ENCODE data around the gene MRPL39.
"Not testable (repeated sequence)": the region's sequence is repeated elsewhere in the genome, so short reads cannot be mapped to it uniquely, and the experiment has no call there.

MRPL39 gene

DNA sequence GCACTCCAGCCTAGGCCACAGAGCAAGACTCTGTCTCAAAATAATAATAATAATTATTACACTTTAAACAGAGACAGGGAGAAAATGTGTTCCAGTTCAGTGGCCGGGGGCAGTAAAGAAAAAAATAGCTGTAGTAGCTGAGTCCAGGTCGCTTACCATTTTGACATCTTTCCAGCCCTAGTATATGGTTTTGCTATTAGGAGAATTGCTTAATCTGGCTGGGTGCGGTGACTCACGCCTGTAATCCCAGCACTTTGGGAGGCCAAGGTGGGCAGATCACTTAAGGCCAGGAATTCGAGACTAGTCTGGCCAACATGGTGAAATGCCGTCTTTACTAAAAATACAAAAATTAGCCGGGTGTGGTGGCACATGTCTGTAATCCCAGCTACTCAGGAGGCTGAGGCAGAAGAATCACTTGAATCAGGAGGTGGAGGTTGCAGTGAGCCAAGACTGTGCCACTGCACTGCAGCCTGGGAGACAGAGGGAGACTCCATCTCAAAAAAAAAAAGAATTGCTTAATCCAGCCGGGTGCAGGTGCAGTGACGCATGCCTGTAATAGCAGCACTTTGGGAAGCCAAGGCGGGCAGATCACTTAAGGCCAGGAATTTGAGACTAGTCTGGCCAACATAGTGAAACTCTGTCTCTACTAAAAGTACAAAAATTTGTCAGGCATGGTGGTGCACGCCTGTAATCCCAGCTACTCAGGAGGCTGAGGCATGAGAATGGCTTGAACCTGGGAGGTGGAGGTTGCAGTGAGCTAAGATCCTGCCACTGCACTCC, 18.7 kb upstream of the MRPL39 start:
- H2AK5ac ChIP-seq (ENCODE audit: low read length); H3K79me1 ChIP-seq (ENCODE audit: low read length); H3K4me2 ChIP-seq (ENCODE audit: low read length); H3K9ac ChIP-seq (ENCODE audit: low read length); H3K23ac ChIP-seq (ENCODE audit: low read length); H2BK15ac ChIP-seq (replicated peaks; ENCODE audit: low read depth); H3K79me2 ChIP-seq (ENCODE audit: control insufficient read depth, insufficient read depth, low read length); DNase-seq; H3K56ac ChIP-seq (ENCODE audit: low read length); H3K4me1 ChIP-seq (ENCODE audit: control insufficient read depth, low read depth, low read length); H3K27ac ChIP-seq (ENCODE audit: low read depth, low read length); H3K4ac ChIP-seq (ENCODE audit: low read depth, low read length); H4K8ac ChIP-seq (ENCODE audit: low read depth, low read length); H2BK120ac ChIP-seq (ENCODE audit: low read depth, low read length); H3K18ac ChIP-seq (ENCODE audit: low read length); H3K4me3 ChIP-seq (ENCODE audit: low read length); H3K36me3 ChIP-seq (ENCODE audit: control insufficient read depth, insufficient read depth, low read length); H2BK5ac ChIP-seq (ENCODE audit: low read length); H3K27me3 ChIP-seq (ENCODE audit: insufficient read depth, low read length, poor library complexity); H4K5ac ChIP-seq (ENCODE audit: low read length): not testable (repeated sequence)
- WGBS (ENCODE audit: extremely low coverage, insufficient coverage, low lambda C conversion rate): no CpG with 5 or more reads among the region's 11 CpGs

DNA sequence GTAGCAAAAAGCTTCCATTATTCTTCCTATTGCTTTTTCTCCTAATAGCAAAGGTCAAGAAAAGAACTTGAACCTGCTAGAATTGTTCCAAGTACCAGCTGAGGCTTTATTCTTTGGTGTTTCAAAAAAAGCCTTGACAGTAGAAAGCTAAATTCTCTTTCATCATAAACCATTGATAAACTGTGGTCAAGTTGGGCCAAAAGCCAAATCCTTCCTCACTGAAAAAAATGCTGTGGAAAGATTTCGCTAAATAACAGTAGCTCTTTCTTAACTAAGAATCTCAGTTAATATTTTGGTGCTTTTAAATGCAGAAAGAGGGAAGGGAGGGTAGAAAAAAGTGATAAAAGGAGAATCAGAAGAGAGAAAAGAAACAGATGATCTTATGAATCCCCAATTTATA, 17.8 kb upstream of the MRPL39 start:
- Histone ChIP-seq H3K18ac (ENCODE audit: low read length) (no peak overlapping the region), H3K4me3 (ENCODE audit: low read length) (no peak overlapping the region), H3K27ac (ENCODE audit: low read depth, low read length) (no peak overlapping the region), H3K79me1 (ENCODE audit: low read length) (no peaks in the 10 kb centered on the region), H4K5ac (ENCODE audit: low read length) (no peak overlapping the region), H2BK15ac (replicated peaks; ENCODE audit: low read depth) (no peak overlapping the region), H3K4me2 (ENCODE audit: low read length) (no peak overlapping the region), H3K56ac (ENCODE audit: low read length) (no peak overlapping the region), H3K9ac (ENCODE audit: low read length) (no peak overlapping the region), H3K4me1 (ENCODE audit: control insufficient read depth, low read depth, low read length) (no peaks in the 10 kb centered on the region), H4K8ac (ENCODE audit: low read depth, low read length) (no peak overlapping the region), H3K79me2 (ENCODE audit: control insufficient read depth, insufficient read depth, low read length) (no peaks in the 10 kb centered on the region), H2AK5ac (ENCODE audit: low read length) (no peak overlapping the region), H3K27me3 (ENCODE audit: insufficient read depth, low read length, poor library complexity) (no peaks in the 10 kb centered on the region), H3K4ac (ENCODE audit: low read depth, low read length) (no peak overlapping the region), H3K36me3 (ENCODE audit: control insufficient read depth, insufficient read depth, low read length) (no peaks in the 10 kb centered on the region), H3K23ac (ENCODE audit: low read length) (no peak overlapping the region), H2BK120ac (ENCODE audit: low read depth, low read length) (no peak overlapping the region), H2BK5ac (ENCODE audit: low read length) (no peak overlapping the region)
- no CpG with 5 or more reads among the region's 1 CpG for WGBS (ENCODE audit: extremely low coverage, insufficient coverage, low lambda C conversion rate)
- DNase-seq: no peak

DNA sequence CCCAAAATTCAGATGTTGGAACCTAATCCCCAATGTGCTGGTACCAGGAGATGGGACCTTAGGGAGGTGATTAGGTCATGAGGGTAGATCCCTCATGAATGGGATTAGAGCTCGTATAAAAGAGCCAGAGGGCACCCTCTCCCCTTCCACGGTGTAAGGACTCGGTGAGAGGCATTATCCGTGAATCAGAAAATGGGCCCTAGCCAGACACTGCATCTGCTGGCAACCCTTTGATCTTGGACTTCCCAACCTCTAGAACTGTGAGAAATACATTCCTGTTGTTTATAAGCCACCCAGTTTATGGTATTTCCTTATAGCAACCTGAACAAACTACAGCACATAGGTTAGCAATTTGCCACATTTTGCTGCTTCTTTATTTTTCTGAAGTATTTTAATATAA, 17.2 kb upstream of the MRPL39 start:
- no peaks in the 10 kb centered on the region for H3K27me3 ChIP-seq (ENCODE audit: insufficient read depth, low read length, poor library complexity)
- no peaks in the 10 kb centered on the region for H3K36me3 ChIP-seq (ENCODE audit: control insufficient read depth, insufficient read depth, low read length)
- no peaks in the 10 kb centered on the region for H3K4me1 ChIP-seq (ENCODE audit: control insufficient read depth, low read depth, low read length)
- WGBS (ENCODE audit: extremely low coverage, insufficient coverage, low lambda C conversion rate): no CpG with 5 or more reads among the region's 4 CpGs
- no peak overlapping the region for H3K18ac ChIP-seq (ENCODE audit: low read length)
- no peak overlapping the region for H4K8ac ChIP-seq (ENCODE audit: low read depth, low read length)
- no peak overlapping the region for H4K5ac ChIP-seq (ENCODE audit: low read length)
- no peak overlapping the region for H3K9ac ChIP-seq (ENCODE audit: low read length)
- DNase-seq: no peak
- no peak overlapping the region for H3K4me2 ChIP-seq (ENCODE audit: low read length)
- H3K56ac ChIP-seq (ENCODE audit: low read length): no peak overlapping the region
- no peak overlapping the region for H3K23ac ChIP-seq (ENCODE audit: low read length)
- no peak overlapping the region for H2BK15ac ChIP-seq (replicated peaks; ENCODE audit: low read depth)
- H3K4me3 ChIP-seq (ENCODE audit: low read length): no peak overlapping the region
- no peak overlapping the region for H2AK5ac ChIP-seq (ENCODE audit: low read length)
- no peaks in the 10 kb centered on the region for H3K79me1 ChIP-seq (ENCODE audit: low read length)
- no peaks in the 10 kb centered on the region for H3K79me2 ChIP-seq (ENCODE audit: control insufficient read depth, insufficient read depth, low read length)
- H2BK5ac ChIP-seq (ENCODE audit: low read length): no peak overlapping the region
- H3K4ac ChIP-seq (ENCODE audit: low read depth, low read length): no peak overlapping the region
- no peak overlapping the region for H3K27ac ChIP-seq (ENCODE audit: low read depth, low read length)
- no peak overlapping the region for H2BK120ac ChIP-seq (ENCODE audit: low read depth, low read length)

DNA sequence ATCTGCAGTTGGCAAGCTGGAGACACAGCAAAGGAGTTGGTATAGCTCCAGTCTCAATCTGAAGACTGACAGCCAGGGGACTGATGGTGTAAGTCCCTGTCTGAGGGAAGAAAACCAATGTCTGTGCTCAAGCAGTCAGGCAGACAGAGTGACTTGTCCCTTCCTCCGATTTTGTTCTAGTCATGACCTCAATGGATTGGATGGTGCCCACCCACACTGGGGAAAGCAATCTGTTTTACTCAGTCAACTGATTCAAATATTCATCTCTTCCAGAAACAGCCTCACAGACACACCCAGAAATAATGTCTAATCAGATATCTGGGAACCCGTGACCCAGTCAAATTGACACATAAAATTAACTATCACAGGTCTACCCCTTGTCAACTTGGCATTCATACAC, 11.9 kb upstream of the MRPL39 start:
- no peaks in the 10 kb centered on the region for H3K79me2 ChIP-seq (ENCODE audit: control insufficient read depth, insufficient read depth, low read length)
- H3K4ac ChIP-seq (ENCODE audit: low read depth, low read length): no peak overlapping the region
- H4K5ac ChIP-seq (ENCODE audit: low read length): no peak overlapping the region
- no peak overlapping the region for H3K18ac ChIP-seq (ENCODE audit: low read length)
- H3K36me3 ChIP-seq (ENCODE audit: control insufficient read depth, insufficient read depth, low read length): no peaks in the 10 kb centered on the region
- H3K79me1 ChIP-seq (ENCODE audit: low read length): no peaks in the 10 kb centered on the region
- no peak overlapping the region for H3K9ac ChIP-seq (ENCODE audit: low read length)
- H3K23ac ChIP-seq (ENCODE audit: low read length): no peak overlapping the region
- no peaks in the 10 kb centered on the region for H3K27me3 ChIP-seq (ENCODE audit: insufficient read depth, low read length, poor library complexity)
- H2BK120ac ChIP-seq (ENCODE audit: low read depth, low read length): no peak overlapping the region
- no peak overlapping the region for H3K4me2 ChIP-seq (ENCODE audit: low read length)
- H3K4me1 ChIP-seq (ENCODE audit: control insufficient read depth, low read depth, low read length): no peaks in the 10 kb centered on the region
- no peak overlapping the region for H3K27ac ChIP-seq (ENCODE audit: low read depth, low read length)
- DNase-seq: no peak
- no peak overlapping the region for H2BK15ac ChIP-seq (replicated peaks; ENCODE audit: low read depth)
- WGBS (ENCODE audit: extremely low coverage, insufficient coverage, low lambda C conversion rate): no CpG with 5 or more reads among the region's 2 CpGs
- H2AK5ac ChIP-seq (ENCODE audit: low read length): no peak overlapping the region
- H3K4me3 ChIP-seq (ENCODE audit: low read length): no peak overlapping the region
- no peak overlapping the region for H2BK5ac ChIP-seq (ENCODE audit: low read length)
- no peak overlapping the region for H3K56ac ChIP-seq (ENCODE audit: low read length)
- no peak overlapping the region for H4K8ac ChIP-seq (ENCODE audit: low read depth, low read length)

DNA sequence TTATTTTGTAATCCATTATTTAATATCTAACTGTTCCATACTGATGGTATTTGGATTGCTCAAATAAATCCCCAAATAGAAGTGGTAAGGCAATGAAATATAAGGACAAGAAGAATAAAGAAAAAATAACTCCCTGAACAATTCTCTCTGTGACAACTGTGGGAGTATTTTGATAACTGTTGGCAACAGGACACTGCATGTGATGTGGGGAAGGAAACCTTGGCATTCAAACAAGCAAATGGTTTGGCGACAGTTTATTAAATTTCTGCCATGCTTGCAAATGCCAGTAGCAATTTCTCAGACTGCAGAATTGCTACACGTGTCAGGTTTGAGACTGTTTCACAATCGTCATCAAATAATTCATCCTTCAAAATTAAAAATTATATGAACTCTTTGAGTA, 8.6 kb upstream of the MRPL39 start:
- Histone ChIP-seq H3K36me3 (ENCODE audit: control insufficient read depth, insufficient read depth, low read length) (no peaks in the 10 kb centered on the region), H4K8ac (ENCODE audit: low read depth, low read length) (no peak overlapping the region), H3K18ac (ENCODE audit: low read length) (no peak overlapping the region), H3K27me3 (ENCODE audit: insufficient read depth, low read length, poor library complexity) (no peaks in the 10 kb centered on the region), H3K4ac (ENCODE audit: low read depth, low read length) (no peak overlapping the region), H2BK120ac (ENCODE audit: low read depth, low read length) (no peak overlapping the region), H2BK5ac (ENCODE audit: low read length) (no peak overlapping the region), H4K5ac (ENCODE audit: low read length) (no peak overlapping the region), H3K79me1 (ENCODE audit: low read length) (no peaks in the 10 kb centered on the region), H2AK5ac (ENCODE audit: low read length) (no peak overlapping the region), H3K56ac (ENCODE audit: low read length) (no peak overlapping the region), H3K27ac (ENCODE audit: low read depth, low read length) (no peak overlapping the region), H3K4me1 (ENCODE audit: control insufficient read depth, low read depth, low read length) (no peaks in the 10 kb centered on the region), H2BK15ac (replicated peaks; ENCODE audit: low read depth) (no peak overlapping the region), H3K9ac (ENCODE audit: low read length) (no peak overlapping the region), H3K23ac (ENCODE audit: low read length) (no peak overlapping the region), H3K79me2 (ENCODE audit: control insufficient read depth, insufficient read depth, low read length) (no peaks in the 10 kb centered on the region), H3K4me2 (ENCODE audit: low read length) (no peak overlapping the region), H3K4me3 (ENCODE audit: low read length) (no peak overlapping the region)
- no CpG with 5 or more reads among the region's 3 CpGs for WGBS (ENCODE audit: extremely low coverage, insufficient coverage, low lambda C conversion rate)
- DNase-seq: no peak

DNA sequence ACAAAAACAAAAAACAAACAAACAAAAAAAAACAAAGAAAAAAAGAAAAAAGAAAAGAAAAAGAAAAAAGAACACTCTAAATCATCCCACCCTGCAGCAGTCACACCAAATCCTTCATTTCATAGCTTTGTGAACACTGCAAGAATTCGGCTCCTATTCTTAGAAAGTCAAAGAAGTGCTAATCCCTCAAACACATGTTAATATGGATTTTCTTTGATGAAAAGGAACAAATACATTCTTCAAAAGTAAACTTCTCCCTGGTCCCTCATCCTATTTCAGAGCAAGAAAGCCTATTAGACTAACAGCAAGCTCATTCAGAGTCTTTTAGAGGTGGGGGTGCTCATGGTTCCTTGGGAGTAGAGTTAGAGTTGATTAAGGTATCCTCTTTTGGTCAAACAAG, 7.2 kb upstream of the MRPL39 start:
- no peak overlapping the region for H3K18ac ChIP-seq (ENCODE audit: low read length)
- H3K56ac ChIP-seq (ENCODE audit: low read length): no peak overlapping the region
- H2BK15ac ChIP-seq (replicated peaks; ENCODE audit: low read depth): no peak overlapping the region
- H2BK120ac ChIP-seq (ENCODE audit: low read depth, low read length): no peak overlapping the region
- H3K4me1 ChIP-seq (ENCODE audit: control insufficient read depth, low read depth, low read length): no peaks in the 10 kb centered on the region
- no peak overlapping the region for H3K9ac ChIP-seq (ENCODE audit: low read length)
- H3K79me1 ChIP-seq (ENCODE audit: low read length): no peaks in the 10 kb centered on the region
- H3K4me2 ChIP-seq (ENCODE audit: low read length): no peak overlapping the region
- H4K8ac ChIP-seq (ENCODE audit: low read depth, low read length): no peak overlapping the region
- WGBS (ENCODE audit: extremely low coverage, insufficient coverage, low lambda C conversion rate): no CpG with 5 or more reads among the region's 1 CpG
- H3K27me3 ChIP-seq (ENCODE audit: insufficient read depth, low read length, poor library complexity): no peaks in the 10 kb centered on the region
- H3K4ac ChIP-seq (ENCODE audit: low read depth, low read length): no peak overlapping the region
- H3K4me3 ChIP-seq (ENCODE audit: low read length): no peak overlapping the region
- no peak for DNase-seq
- H3K79me2 ChIP-seq (ENCODE audit: control insufficient read depth, insufficient read depth, low read length): no peaks in the 10 kb centered on the region
- no peak overlapping the region for H3K23ac ChIP-seq (ENCODE audit: low read length)
- no peak overlapping the region for H2AK5ac ChIP-seq (ENCODE audit: low read length)
- no peak overlapping the region for H3K27ac ChIP-seq (ENCODE audit: low read depth, low read length)
- H4K5ac ChIP-seq (ENCODE audit: low read length): no peak overlapping the region
- H2BK5ac ChIP-seq (ENCODE audit: low read length): no peak overlapping the region
- H3K36me3 ChIP-seq (ENCODE audit: control insufficient read depth, insufficient read depth, low read length): no peaks in the 10 kb centered on the region

Measured in mesendoderm (in vitro differentiated cells).